GF-D8 (cell line): ENCODE results near the gene LILRA5.
A peak's percentile ranks its signal among the peaks of the same experiment; 100 is the strongest.
"Not testable (repeated sequence)": the region's sequence is repeated elsewhere in the genome, so short reads cannot be mapped to it uniquely, and the experiment has no call there.

ENCODE experiments used
- DNase-seq: peaks from one replicate; lab custom pipeline; 2025; lab: John Stamatoyannopoulos, UW

Gene LILRA5

DNA sequence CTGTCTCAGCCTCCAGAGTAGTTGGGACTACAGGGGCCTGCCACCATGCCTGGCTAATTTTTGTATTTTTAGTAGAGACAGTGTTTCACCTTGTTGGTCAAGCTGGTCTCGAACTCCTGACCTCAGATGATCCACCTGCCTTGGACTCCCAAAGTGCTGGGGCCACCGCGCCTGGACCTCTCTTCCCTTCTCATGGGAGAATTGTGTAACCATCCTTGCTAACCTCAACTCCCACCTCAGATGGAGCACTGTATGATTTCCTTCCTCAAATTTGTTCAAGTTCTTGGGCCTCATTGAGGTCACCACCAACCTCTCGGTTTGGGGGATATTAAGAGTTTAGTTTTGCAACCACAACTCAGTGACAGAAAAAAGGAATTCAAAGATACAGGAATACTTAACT lies 10.7 kb downstream of the LILRA5 start:
- peak; percentile 94 for DNase-seq

DNA sequence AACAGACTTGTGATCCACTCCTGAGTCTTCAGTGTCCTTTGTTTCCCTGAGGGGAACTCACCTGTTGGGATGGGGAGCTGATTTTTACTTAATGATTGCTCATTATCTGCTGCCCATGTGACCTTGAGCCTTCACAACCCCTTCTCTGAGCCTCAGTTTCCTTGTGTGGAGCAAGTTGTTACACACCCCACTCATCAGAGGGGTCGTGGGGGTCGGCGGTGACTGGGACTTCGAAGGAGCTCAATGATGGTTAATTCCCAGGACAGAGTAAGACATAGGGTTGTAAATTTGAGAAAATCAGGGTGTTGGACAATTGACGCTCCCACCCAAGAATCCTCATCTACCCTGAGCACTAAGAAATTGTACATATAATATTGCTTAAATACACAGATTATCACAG lies 13.5 kb downstream of the LILRA5 start:
- DNase-seq = no peak

DNA sequence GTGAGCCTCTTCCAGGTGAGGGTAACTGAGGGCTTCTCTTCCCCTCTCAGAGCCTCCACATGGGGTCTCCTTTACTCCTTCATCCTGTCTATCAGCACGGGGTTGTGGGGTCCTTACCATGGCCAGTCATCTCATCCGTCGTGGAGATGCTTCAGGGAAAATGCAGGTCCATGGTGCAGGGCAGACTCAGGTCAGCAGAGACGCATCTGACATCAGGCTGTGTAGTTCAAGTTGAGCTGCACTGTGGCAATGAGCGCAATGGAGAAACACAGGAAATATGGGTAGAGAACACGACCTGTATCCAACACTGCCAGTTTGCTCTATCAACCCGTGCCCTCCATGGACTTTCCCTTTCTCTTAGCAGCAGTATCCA lies 13.9 kb downstream of the LILRA5 start:
- DNase-seq = no peak

DNA sequence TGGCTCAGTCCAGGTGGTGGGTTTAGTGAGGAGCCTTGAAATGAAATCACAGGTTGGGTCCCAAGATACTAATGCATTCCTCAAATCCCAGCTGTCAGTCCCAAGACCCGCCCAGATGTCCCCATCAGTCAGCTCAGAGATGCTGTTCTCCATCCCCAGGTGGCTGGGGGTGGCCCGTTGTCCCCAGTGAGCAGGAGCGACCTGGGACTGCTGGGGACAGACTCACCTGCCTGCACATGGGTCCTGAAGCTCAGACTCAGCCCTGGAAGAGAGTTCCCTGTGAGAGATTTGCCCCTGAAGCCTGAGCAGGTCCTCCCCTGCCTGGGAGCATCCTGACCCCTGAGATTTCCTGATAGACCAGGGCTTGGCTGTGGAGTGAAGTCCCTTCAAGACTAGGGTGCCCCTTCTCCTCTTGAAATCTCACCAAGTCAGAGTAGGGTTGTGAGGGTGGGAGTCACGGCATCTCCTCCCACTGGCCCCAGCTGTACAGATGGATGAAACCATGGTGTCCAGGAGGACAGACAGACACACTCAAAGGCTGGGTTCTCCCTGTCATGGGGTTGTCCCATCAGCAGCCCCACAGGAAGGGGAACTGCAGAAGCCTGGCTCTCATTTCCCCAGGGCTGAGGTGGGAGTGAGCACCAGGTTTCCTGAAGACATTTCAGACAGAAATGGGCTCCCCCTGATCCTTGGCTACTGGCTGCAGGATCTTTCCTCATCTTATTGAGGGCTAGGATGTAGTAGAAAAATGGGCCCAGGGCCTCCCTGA lies 14.4 kb downstream of the LILRA5 start:
- DNase-seq = no peak

DNA sequence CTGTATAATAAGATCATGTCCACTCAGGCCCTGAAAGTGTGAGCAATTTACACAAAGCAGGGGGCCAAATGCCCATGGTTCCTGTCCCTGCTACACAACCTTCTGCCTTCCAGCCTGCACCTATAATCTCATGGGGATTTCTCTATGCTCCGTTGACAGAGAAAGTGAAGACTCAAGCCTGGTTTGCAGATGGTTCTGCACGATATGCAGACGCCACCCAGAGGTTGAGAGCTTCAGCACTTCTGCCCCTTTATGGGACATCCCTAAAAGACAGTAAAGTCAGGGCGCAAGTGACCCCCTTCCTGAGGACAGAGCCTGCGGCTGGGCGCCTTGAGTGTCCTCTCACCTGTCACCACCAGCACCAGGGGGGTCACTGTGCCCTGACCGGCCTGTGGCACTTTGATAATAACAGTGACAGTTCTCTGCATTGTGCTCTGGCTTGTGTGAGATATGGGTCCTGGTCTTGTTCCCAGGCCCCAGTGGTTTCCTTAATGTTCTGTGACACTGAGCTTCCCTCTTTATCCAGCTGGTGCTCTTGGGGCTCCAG lies 15.1 kb downstream of the LILRA5 start:
- DNase-seq = no peak

DNA sequence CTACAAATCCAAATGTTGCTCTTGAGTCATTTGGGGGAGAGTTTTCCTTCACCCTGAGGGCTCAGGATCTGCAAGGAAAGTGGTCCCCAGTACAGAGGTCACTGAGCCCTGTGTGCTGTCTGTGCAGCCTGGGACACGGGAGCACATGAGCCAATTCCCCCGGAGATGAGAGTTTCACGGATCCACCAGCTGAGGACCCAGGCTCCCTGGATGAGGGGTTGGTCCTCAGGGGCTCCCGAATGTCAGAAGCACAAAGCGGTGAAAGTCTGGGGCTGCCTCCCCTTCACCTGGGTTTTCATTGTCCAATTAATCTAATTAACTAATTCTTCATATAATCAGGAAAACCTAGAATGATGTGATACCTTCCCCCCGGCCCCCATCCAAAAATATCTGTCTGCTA lies 18.4 kb downstream of the LILRA5 start:
- no peak for DNase-seq

DNA sequence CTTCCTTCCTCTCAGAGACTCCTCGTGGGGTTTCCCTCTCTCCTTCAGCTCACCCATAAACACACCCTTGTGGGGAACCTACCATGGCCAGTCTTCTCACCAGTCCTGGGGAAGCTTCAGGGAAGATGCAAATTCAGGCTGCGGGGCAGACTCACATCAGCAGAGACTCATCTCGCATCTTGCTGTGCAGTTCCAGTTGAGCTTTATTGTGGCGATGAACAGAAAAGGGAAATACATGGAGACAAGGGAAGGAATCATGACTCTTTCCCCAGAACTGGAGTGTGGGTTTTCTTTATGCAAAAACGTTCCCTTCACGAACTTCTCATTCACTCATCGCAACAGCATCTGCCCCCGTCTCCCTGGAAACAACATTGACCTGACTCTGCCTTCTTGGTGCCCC lies 23.8 kb downstream of the LILRA5 start:
- not testable (repeated sequence) for DNase-seq

DNA sequence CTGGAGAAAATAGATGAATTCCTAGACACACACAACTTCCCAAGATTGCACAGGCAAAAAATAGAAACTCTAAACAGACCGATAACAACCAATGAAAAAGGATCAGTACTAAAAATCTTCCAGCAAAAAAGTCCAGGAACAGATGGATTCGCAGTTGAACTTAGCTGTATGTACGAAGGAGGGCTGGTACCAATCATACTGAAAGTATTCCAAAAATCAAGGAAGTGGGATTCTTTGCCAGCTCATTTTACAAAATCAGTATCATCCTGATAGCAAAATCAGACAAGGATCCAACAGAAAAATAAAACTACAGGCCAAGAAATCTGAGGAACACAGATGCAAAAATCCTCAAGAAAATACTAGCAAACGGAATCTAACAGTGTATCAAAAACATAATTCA lies 25.5 kb downstream of the LILRA5 start:
- DNase-seq = no peak

DNA sequence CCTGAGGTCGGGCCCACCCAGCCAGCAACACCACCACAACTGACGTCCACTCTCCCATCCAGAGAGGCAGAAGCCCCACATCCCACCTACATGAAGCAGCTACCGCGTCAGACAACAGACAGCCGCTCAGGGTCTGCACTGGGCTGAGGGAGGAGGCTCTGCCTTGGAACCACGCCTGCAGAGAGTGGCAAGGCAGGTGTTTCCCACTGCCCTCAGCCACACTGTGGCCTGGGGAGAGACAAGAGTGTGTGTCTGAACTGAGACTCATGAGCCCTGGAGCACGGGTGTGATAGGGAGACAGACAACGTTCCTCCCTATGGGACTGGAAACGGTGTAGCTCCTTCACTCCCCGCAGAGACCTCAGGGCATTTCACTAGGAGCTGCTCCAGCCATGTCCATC lies 26.7 kb downstream of the LILRA5 start:
- DNase-seq = not testable (repeated sequence)

DNA sequence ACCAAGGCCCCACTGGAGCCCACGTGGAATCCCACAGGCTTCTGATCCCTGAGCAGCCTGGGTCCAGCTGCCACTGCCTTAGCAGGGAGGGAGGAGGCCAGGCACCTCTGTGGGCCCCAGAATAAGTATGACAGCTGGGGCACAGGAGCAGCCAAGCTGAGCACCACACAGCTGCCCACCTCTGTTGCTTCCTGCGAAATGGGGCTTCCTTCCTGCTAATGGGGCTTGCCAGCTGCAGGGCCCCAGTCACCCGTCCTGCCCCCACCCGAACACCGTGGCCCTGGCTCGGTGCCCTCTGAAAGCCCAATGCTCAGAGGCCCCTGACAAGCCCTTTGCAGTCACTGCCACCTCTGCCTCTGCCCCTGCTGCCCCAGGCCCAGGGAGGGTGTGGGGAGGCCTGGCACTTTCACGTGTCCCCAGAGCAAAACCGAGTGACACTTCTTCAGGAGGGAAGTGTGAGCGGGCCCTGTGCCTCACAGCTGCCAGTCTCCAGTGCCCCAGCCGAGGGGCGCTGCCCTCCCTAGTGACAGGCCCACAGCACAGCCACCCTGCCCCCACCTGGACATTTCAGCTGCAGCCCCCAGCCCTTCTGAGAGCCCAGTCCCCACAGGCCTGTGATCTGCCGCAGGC lies 27.4 kb downstream of the LILRA5 start:
- not testable (repeated sequence) for DNase-seq

DNA sequence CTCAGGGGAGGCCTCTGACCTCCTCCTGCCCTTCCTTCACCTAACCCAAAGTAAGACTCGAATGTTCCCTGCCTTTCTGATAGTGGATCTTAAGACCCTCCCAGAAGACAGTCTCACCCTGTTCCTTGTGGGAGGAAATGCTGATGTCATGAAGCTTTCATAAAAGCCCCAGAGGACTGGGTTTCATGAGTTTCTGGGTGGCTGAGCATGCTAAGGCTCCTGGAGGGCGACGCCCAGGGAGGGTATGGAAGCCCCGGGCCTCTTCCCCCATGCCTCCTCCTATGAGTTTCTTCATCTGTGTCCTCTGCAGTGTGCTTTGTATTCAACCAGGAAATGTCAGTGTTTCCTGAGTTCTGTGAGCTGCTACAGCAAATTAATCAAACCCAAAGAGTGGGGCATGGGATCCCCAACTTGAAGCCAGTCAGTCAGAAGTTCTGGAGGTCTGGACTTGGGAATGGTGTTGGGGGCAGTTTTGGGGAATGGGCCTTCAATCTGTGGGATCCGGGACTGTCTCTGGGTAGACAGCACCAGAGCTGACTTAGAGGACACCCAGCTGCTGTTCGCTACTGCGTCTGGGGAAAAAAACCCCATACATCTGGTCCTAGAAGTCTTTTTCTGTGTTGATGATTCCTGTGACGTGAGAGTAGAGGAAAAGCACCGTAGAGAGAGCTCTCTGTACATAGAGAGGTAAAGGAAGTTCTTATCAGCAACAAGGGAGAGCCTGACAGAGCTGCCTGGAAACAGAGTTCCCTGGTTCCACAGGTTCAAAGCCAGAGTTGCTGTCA lies 30.1 kb downstream of the LILRA5 start:
- peak; percentile 77 for DNase-seq

DNA sequence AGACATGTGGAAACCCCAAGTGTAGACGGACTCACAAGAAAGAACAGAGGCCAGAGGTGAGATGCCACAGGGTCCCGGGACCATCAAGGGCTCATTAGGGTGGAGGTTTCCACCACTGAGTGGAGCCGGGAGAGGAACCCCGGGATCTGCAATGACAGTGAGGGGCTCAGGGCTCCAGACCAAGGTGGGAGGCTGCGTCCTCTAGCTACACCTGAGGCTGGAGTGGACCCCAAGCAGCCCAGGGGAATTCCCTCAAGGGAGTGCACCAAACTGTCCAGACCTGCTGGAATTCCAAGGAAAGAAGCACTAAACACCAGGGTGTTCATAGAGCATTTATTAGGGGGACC lies 31.3 kb downstream of the LILRA5 start:
- not testable (repeated sequence) for DNase-seq

DNA sequence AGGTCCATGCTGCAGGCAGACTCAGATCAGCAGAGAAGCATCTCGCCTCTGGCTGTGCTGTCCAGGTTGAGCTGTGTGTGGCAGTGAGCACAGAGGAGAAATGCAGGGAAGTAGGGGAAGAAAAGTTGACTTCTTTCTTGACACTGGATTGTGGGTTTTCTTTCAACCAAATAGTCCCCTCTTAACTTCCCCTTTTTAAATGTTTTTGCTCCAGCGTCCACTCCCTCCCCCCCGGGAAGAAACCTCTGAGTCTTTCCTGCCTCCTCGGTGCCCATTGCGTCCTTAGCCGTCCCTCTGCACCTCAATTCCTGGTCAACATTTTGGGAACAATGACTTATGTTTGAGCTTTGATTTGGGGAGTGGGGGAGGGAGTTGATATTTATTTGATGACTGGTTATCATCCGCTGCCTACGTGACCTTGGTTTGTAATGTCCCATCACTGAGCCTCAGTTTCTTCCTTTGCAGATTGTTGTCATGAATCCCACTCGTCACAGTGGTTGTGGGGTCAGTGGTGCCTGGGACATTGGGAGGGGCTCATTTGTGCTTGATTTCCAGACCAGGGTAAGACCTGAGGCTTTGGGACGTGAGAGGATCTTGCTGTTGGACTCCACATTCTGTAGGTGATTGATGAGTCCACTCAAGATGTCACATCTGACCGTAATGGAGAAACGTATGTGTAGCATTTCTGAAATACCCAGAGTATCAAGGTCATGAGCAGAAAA lies 31.8 kb downstream of the LILRA5 start, which contains the start of gene LILRB2:
Gene LILRB2, minus strand, starts transcription at position 104 of the 722 bp plus-strand sequence. CDS start 614 bp downstream, outside the sequence.
- DNase-seq = peak; percentile 56

DNA sequence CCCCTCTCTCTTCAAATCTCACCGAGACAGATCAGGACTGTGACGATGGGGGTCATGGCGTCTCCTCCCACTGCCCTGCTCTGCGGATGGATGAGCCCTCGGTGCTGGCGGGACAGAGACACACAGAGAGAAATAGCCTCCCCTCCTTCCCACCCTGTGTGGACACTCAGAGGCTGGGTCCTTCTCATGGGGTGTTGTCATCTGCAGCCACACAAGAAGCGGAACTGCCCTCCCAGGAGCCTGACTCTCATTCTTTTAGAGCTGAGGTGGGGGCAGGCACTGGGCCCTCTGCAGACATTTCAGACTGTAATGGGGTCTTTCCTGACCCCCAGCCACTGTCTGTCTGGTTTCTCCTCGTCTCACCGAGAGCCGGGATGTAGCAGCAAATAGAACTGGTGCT lies 32.5 kb downstream of the LILRA5 start:
- not testable (repeated sequence) for DNase-seq

DNA sequence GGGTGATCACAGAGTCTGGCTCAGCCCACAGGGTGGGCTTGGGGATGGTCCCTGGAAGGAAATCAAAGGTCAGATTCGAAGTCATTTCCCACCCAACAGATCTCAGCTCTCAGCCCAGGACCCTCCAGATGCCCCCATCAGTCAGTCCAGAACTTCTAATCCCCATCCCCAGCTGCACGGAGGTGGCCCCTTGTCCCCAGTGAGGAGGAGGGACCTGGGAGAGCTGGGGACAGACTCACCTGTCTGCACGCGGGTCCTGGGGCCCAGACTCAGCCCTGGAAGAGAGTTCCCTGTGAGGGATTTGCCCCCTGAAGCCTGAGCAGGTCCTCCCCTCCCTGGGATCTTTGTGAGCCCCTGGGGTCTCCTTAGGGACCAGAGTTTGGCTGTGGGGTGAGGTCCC lies 32.9 kb downstream of the LILRA5 start:
- DNase-seq = not testable (repeated sequence)

DNA sequence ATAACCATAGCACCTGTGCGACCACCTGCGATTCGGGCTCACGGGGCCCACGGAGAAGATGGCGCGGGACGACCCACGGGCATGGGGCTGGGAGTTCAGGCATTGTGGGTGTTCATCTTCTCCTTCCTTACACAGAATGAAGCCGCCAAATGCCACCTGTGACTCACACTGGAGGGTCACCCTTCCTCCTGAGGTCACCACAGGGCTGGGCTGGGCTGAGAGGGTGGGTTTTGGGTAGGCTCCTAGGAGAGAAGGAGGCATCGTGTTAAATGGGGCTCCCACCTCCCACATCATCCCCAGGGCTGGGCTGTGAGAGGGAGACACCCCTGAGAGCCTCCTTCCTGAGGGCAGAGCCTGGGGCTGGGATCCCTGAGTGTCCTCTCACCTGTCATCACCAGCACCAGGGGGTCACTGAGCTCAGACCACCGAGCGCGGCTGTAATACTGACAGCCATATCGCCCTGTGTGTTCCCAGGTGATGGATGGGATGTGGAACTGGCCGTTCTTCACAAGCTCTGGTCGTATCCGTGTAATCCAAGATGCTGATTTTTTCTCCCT lies 33.5 kb downstream of the LILRA5 start:
- DNase-seq = no peak

DNA sequence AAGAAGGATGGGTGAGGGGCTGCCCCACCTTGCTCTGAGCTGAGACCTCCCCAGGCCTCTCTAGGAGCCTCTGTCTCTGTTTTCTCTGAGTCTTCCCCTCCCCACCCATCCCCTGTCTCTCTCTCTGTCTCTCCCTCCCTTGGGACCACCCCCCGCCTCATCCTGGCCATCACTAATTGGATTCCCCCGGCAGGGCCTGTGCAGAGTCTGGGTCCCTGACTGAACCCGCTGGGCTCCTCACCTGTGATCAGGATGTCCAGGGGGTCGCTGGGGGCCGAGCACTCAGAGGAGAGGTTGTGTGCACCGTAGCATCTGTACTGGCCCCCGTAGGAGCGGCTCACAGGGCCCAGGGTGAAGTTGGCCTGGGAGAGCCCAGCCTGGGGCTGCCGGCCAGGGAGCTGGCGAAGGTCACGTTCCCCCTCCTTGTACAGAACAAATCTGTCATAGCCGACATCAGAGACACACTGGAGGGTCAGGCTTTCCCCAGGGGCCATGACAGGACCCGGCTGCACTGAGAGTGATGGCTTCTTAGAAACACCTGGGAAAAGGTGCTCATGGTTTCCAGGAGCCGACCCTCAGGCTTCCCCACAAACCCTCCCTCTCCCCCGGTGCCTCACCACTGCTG lies 34.3 kb downstream of the LILRA5 start:
- not testable (repeated sequence) for DNase-seq

DNA sequence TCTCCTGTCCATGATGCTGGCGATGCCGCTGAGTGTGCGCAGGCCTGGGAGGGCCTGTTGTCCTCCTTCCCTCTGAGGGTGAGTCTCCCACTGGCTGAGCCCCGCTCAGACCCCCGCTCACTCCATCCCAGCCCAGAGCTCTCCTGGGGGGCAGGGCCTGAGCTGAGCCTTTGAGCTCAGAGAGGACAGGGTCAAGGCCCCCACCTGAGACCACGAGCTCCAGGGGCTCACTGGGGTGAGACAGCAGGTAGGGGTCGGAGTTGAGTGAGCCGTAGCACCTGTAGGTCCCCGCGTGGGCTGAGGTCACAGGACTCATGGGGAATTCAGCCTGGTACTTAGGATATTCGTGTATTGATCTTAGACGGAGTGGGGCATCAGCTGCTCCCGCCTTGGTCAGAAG lies 34.9 kb downstream of the LILRA5 start:
- not testable (repeated sequence) for DNase-seq

DNA sequence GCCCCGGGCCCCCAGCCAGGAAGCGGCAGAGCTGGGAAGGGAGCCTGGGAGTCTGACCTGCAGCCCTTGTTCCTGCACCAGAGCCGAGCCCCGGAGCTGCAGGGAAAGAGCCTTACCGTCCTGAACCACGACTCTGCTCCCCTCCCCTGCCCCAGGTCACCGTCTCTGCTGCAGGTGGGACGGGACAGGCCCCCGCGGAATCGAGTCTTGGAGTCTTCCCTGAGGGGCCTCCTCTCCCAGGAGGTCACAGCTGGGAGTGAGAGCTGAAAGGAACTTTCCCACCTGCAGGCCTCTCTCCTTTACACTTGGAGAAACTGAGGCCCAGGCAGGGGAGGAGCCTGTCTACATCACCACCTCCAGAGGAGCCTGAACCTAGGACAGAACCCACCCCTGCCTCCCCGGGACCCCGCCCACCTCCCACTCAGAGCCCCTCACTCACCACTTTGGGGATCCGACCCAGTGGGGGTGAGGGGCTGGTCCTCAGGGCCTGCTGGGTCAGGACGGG lies 35.8 kb downstream of the LILRA5 start:
- not testable (repeated sequence) for DNase-seq

DNA sequence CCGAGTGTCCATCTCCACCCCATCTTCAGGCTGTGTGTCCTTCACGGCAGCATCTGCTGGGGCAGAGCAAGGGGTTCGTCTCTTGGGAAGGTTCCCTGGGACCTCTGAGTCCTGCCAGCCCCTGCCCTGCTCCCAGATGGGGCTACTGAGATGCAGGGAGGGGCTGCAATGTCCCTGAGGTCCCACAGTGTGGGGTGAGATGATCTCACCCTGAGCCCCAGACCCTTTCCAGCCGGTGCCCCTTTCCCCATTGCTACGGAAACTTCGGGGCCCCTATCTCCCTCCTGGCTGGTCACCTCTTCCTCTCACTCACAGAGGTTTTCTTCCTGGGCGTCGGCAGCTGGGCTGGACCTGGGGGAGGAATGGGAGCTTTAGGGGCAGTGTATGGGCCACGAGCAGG lies 37.0 kb downstream of the LILRA5 start:
- DNase-seq = no peak

DNA sequence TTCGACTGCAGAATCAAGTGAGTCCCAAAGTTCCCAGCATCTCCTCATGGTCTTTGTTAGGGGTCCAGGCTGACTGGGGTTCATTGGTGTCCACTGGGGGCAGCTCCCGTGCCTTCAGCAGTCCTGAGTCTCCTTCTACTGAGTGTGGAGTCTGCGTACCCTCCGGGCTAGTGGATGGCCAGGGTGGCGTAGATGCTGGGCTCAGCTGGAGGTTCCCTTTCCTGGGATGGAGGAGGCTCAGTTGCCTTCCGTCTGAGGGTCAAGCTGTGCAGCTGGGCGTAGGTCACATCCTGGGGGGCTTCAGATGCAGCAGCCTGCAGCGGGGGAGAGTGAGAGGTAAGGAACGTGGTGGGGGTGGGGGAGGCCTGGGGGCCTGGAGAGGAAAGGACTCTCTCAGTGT lies 38.5 kb downstream of the LILRA5 start:
- DNase-seq = not testable (repeated sequence)
